Measurements from ENCODE around the gene PRKD2.

PRKD2 gene

DNA sequence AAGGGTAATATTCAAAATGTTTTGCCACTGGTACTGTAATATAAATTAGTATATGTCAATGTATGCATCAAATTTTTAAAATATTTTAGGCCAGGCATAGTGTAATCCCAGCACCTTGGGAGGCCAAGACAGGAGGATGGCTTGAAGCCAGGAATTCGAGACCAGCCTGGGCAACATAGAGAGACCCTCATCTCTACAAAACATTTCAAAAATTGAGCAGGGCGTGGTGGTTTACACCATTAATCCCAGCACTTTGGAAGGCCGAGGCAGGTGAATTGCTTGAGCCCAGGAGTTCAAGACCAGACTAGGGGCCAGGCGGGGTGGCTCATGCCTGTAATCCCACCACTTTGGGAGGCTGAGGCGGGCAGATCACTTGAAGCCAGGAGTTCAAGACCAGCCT is 43.4 kb upstream of the PRKD2 start:
- H3K36me3 ChIP-seq (replicated peaks; ENCODE audit: low read depth, low read length) = peaks cover 6% of the 10 kb centered on the region
- no peaks in the 10 kb centered on the region for H3K9me3 ChIP-seq (ENCODE audit: insufficient read depth, low read length)
- H3K79me2 ChIP-seq (ENCODE audit: low read length) = no peaks in the 10 kb centered on the region
- H4K20me1 ChIP-seq (ENCODE audit: insufficient read depth, low read length) = no peaks in the 10 kb centered on the region
- H3K9ac ChIP-seq (ENCODE audit: low read length) = no peak overlapping the region
- H3K27ac ChIP-seq (ENCODE audit: low read length) = no peak overlapping the region
- no peaks in the 10 kb centered on the region for H3K27me3 ChIP-seq (ENCODE audit: low read depth, low read length)
- H2AFZ ChIP-seq (ENCODE audit: low read depth, low read length) = no peak overlapping the region
- no peak overlapping the region for H3K4me3 ChIP-seq (ENCODE audit: low read length)
- H3K4me2 ChIP-seq (ENCODE audit: low read length) = no peak overlapping the region
- no peak for TF ChIP-seq EZH2phosphoT487 (IDR thresholded peaks at IDR 0.05; ENCODE audit: low read depth)
- TF ChIP-seq, protein P1, sequence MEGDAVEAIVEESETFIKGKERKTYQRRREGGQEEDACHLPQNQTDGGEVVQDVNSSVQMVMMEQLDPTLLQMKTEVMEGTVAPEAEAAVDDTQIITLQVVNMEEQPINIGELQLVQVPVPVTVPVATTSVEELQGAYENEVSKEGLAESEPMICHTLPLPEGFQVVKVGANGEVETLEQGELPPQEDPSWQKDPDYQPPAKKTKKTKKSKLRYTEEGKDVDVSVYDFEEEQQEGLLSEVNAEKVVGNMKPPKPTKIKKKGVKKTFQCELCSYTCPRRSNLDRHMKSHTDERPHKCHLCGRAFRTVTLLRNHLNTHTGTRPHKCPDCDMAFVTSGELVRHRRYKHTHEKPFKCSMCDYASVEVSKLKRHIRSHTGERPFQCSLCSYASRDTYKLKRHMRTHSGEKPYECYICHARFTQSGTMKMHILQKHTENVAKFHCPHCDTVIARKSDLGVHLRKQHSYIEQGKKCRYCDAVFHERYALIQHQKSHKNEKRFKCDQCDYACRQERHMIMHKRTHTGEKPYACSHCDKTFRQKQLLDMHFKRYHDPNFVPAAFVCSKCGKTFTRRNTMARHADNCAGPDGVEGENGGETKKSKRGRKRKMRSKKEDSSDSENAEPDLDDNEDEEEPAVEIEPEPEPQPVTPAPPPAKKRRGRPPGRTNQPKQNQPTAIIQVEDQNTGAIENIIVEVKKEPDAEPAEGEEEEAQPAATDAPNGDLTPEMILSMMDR (IDR thresholded peaks at IDR 0.05; ENCODE audit: low read depth, low read length) = no peak
- peaks cover under 1% of the 10 kb centered on the region; the same call in 1 of the 2 replicates for H3K4me1 ChIP-seq (ENCODE audit: low read length)

DNA sequence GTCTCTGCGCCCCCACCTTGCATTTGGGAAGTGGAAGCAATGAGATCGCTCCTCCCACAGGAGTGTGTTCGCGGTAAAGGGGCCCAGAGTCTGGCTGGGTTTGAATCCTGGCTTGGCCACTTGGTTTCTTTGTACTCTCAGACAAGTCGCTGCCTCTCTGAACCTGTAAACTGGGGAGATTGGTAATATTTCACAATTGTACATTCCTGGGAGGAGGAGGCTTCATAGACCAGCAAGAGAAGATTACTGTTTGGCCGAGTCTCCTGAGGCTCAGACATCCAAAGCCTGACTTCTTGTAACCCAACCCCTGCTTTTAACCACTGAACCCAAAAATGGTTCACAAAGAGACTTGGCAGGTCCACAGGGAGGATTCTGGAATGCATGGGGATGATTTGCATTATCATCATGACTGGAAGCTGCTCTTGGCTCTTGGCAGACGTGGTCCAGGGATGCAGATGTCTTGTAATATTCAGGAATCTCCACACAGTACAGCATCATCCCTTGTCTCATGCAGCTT is 43.0 kb upstream of the PRKD2 start:
- no peaks in the 10 kb centered on the region for H3K9me3 ChIP-seq (ENCODE audit: insufficient read depth, low read length)
- H3K36me3 ChIP-seq (replicated peaks; ENCODE audit: low read depth, low read length) = peaks cover 6% of the 10 kb centered on the region
- no peak overlapping the region for H3K4me2 ChIP-seq (ENCODE audit: low read length)
- no peaks in the 10 kb centered on the region for H3K27me3 ChIP-seq (ENCODE audit: low read depth, low read length)
- H3K4me3 ChIP-seq (ENCODE audit: low read length) = no peak overlapping the region
- no peak overlapping the region for H3K9ac ChIP-seq (ENCODE audit: low read length)
- H3K4me1 ChIP-seq (ENCODE audit: low read length) = peaks cover 5% of the 10 kb centered on the region
- no peak overlapping the region for H3K27ac ChIP-seq (ENCODE audit: low read length)
- H2AFZ ChIP-seq (ENCODE audit: low read depth, low read length) = no peak overlapping the region
- TF ChIP-seq, protein P1 (IDR thresholded peaks at IDR 0.05; ENCODE audit: low read depth, low read length) = no peak
- TF ChIP-seq EZH2phosphoT487 (IDR thresholded peaks at IDR 0.05; ENCODE audit: low read depth) = no peak
- no peaks in the 10 kb centered on the region for H4K20me1 ChIP-seq (ENCODE audit: insufficient read depth, low read length)
- no peaks in the 10 kb centered on the region for H3K79me2 ChIP-seq (ENCODE audit: low read length)

- no peaks in the 10 kb centered on the region for H3K9me3 ChIP-seq (ENCODE audit: insufficient read depth, low read length)
- H3K4me2 ChIP-seq (ENCODE audit: low read length) = no peak overlapping the region
- H3K27ac ChIP-seq (ENCODE audit: low read length) = no peak overlapping the region
- TF ChIP-seq EZH2phosphoT487 (IDR thresholded peaks at IDR 0.05; ENCODE audit: low read depth) = no peak
- TF ChIP-seq, protein P1 (IDR thresholded peaks at IDR 0.05; ENCODE audit: low read depth, low read length) = no peak
- H3K36me3 ChIP-seq (replicated peaks; ENCODE audit: low read depth, low read length) = peaks cover 6% of the 10 kb centered on the region
- no peaks in the 10 kb centered on the region for H3K79me2 ChIP-seq (ENCODE audit: low read length)
- H3K27me3 ChIP-seq (ENCODE audit: low read depth, low read length) = no peaks in the 10 kb centered on the region
- H3K9ac ChIP-seq (ENCODE audit: low read length) = no peak overlapping the region
- H3K4me3 ChIP-seq (ENCODE audit: low read length) = no peak overlapping the region
- peaks cover 5% of the 10 kb centered on the region for H3K4me1 ChIP-seq (ENCODE audit: low read length)
- H2AFZ ChIP-seq (ENCODE audit: low read depth, low read length) = no peak overlapping the region
- H4K20me1 ChIP-seq (ENCODE audit: insufficient read depth, low read length) = no peaks in the 10 kb centered on the region
Measured at GRCh38 chr19:46759206-46759605, 42.3 kb upstream of the PRKD2 start.

DNA sequence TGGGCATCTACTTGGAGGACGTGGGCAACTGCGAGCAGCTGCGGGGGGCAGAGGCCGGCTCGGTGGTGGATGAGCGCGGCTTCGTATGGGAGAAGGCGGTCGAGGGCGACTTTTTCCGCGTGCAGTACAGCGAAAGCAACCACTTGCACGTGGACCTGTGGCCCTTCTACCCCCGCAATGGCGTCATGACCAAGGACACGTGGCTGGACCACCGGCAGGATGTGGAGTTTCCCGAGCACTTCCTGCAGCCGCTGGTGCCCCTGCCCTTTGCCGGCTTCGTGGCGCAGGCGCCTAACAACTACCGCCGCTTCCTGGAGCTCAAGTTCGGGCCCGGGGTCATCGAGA is 39.6 kb upstream of the PRKD2 start:
- H3K27ac ChIP-seq (ENCODE audit: low read length) = no peak overlapping the region
- no peak overlapping the region for H2AFZ ChIP-seq (ENCODE audit: low read depth, low read length)
- H4K20me1 ChIP-seq (ENCODE audit: insufficient read depth, low read length) = no peaks in the 10 kb centered on the region
- H3K9me3 ChIP-seq (ENCODE audit: insufficient read depth, low read length) = no peaks in the 10 kb centered on the region
- H3K36me3 ChIP-seq (replicated peaks; ENCODE audit: low read depth, low read length) = peaks cover 6% of the 10 kb centered on the region
- peaks cover 8% of the 10 kb centered on the region for H3K4me1 ChIP-seq (ENCODE audit: low read length)
- H3K4me2 ChIP-seq (ENCODE audit: low read length) = no peak overlapping the region
- no peaks in the 10 kb centered on the region for H3K27me3 ChIP-seq (ENCODE audit: low read depth, low read length)
- H3K4me3 ChIP-seq (ENCODE audit: low read length) = no peak overlapping the region
- no peaks in the 10 kb centered on the region for H3K79me2 ChIP-seq (ENCODE audit: low read length)
- no peak for TF ChIP-seq EZH2phosphoT487 (IDR thresholded peaks at IDR 0.05; ENCODE audit: low read depth)
- TF ChIP-seq, protein P1 (IDR thresholded peaks at IDR 0.05; ENCODE audit: low read depth, low read length) = no peak
- no peak overlapping the region for H3K9ac ChIP-seq (ENCODE audit: low read length)

All from OCI-LY3 (cell line).